Activated naive CD8-positive, alpha-beta T cell treated with anti-CD3 and anti-CD28 coated beads for 36 hours (primary cell): ENCODE results near the gene KRTAP20-2. TPM values are rescaled to one million over a fixed set of nuclear protein-coding genes. Genes with fewer than 3 reads are reported as not detected.

Experiments used
- DNase-seq: peaks from one replicate; pipeline ENCODE4 v3.0.0; 2021
- H3K27ac Mint-ChIP-seq: one replicate; pipeline ENCODE4 v1.8.0; 2022; ENCODE audit warnings: mild to moderate bottlenecking, moderate library complexity, mixed read lengths
- H3K27me3 Mint-ChIP-seq: one replicate; pipeline ENCODE4 v1.8.0; 2022; ENCODE audit warnings: mild to moderate bottlenecking, mixed read lengths
- H3K36me3 Mint-ChIP-seq: one replicate; pipeline ENCODE4 v1.8.0; 2021; ENCODE audit warnings: mild to moderate bottlenecking, mixed read lengths
- H3K4me1 Mint-ChIP-seq: one replicate; pipeline ENCODE4 v1.8.0; 2021; ENCODE audit warnings: mixed read lengths
- H3K4me3 Mint-ChIP-seq: one replicate; pipeline ENCODE4 v1.8.0; 2022; ENCODE audit warnings: mild to moderate bottlenecking, moderate library complexity, mixed read lengths
- H3K9me3 Mint-ChIP-seq: one replicate; pipeline ENCODE4 v1.8.0; 2022; ENCODE audit warnings: mixed read lengths
- total RNA-seq, 2 experiments: library from RNA; stranded (reverse); gene quantifications; one replicate each; pipeline ENCODE4 v1.2.3, GENCODE V29; 2021

Gene KRTAP20-2
- not detected for total RNA-seq

- DNase-seq: no peak
- Mint-ChIP-seq H3K36me3 (no peaks in the 10 kb centered on the region), H3K4me1 (no peaks in the 10 kb centered on the region), H3K27ac (no peak within 1 kb of the TSS), H3K9me3 (no peaks in the 10 kb centered on the region), H3K27me3 (no peaks in the 10 kb centered on the region), H3K4me3 (no peak within 1 kb of the TSS)
Observed at GRCh38 chr21:30634906-30635305, at the start of gene KRTAP20-2. Gene KRTAP20-2, plus strand, starts transcription at chr21:30635206. Its CDS starts 58 bp downstream, at chr21:30635264.

DNA sequence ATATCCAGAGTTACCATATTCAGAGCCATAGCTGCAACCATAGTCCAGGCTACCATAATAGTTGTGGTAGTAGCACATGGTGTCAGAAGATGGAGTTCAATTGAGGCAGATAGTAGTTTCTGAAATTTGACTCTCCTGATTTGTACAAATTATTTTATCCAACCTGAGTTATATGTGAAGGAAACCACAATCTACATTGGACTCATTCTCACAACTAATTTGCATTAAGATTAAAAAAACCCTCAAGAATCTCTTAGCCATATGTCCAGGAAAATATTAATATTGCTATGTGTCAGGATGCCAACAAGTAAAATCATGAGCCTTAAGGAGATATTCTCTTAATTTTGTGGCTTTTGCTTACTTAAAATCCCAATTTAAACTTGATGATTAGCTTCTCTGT is 44.7 kb upstream of the KRTAP20-2 start, which contains the start of gene KRTAP22-2:
KRTAP22-2 (minus strand) TSS at position 101 of the 400 bp plus-strand sequence.
- Mint-ChIP-seq H3K36me3 (no peaks in the 10 kb centered on the region), H3K27me3 (no peaks in the 10 kb centered on the region), H3K4me1 (peaks cover 2% of the 10 kb centered on the region), H3K9me3 (no peaks in the 10 kb centered on the region), H3K4me3 (no peak within 1 kb of the TSS), H3K27ac (no peak within 1 kb of the TSS)
- no peak for DNase-seq

- H3K4me3 Mint-ChIP-seq: no peak within 1 kb of the TSS
- H3K9me3 Mint-ChIP-seq: no peaks in the 10 kb centered on the region
- no peaks in the 10 kb centered on the region for H3K36me3 Mint-ChIP-seq
- DNase-seq: no peak
- no peaks in the 10 kb centered on the region for H3K27me3 Mint-ChIP-seq
- H3K27ac Mint-ChIP-seq: no peak within 1 kb of the TSS
- H3K4me1 Mint-ChIP-seq: peaks cover 2% of the 10 kb centered on the region
Observed at GRCh38 chr21:30592140-30592539, 42.9 kb upstream of the KRTAP20-2 start, which contains the start of gene KRTAP6-3. Gene KRTAP6-3, plus strand, starts transcription at chr21:30592440. Its CDS starts 6 bp downstream, at chr21:30592446.

- DNase-seq: no peak
- H3K4me1 Mint-ChIP-seq: no peaks in the 10 kb centered on the region
- H3K4me3 Mint-ChIP-seq: no peak within 1 kb of the TSS
- H3K27ac Mint-ChIP-seq: no peak within 1 kb of the TSS
- H3K36me3 Mint-ChIP-seq: no peaks in the 10 kb centered on the region
- H3K27me3 Mint-ChIP-seq: peaks cover 5% of the 10 kb centered on the region
- no peaks in the 10 kb centered on the region for H3K9me3 Mint-ChIP-seq
Observed at GRCh38 chr21:30598802-30599201, 36.2 kb upstream of the KRTAP20-2 start, which contains the start of gene KRTAP6-2. Gene KRTAP6-2, minus strand, starts transcription at chr21:30598902. Its CDS starts 28 bp downstream, at chr21:30598874.

GRCh38 chr21:30600787-30601186 is 34.2 kb upstream of the KRTAP20-2 start, which contains the start of gene KRTAP22-1:
Gene KRTAP22-1, plus strand, starts transcription at chr21:30601087.
- Mint-ChIP-seq H3K36me3 (no peaks in the 10 kb centered on the region), H3K27ac (no peak within 1 kb of the TSS), H3K4me1 (no peaks in the 10 kb centered on the region), H3K4me3 (no peak within 1 kb of the TSS), H3K9me3 (no peaks in the 10 kb centered on the region), H3K27me3 (peaks cover 5% of the 10 kb centered on the region)
- DNase-seq: no peak

- DNase-seq: no peak
- Mint-ChIP-seq H3K9me3 (peaks cover 2% of the 10 kb centered on the region), H3K27me3 (peaks cover 7% of the 10 kb centered on the region), H3K27ac (no peak overlapping the region), H3K36me3 (no peaks in the 10 kb centered on the region), H3K4me1 (no peaks in the 10 kb centered on the region), H3K4me3 (no peak overlapping the region)
Observed at GRCh38 chr21:30605968-30606367, 29.0 kb upstream of the KRTAP20-2 start.

DNA sequence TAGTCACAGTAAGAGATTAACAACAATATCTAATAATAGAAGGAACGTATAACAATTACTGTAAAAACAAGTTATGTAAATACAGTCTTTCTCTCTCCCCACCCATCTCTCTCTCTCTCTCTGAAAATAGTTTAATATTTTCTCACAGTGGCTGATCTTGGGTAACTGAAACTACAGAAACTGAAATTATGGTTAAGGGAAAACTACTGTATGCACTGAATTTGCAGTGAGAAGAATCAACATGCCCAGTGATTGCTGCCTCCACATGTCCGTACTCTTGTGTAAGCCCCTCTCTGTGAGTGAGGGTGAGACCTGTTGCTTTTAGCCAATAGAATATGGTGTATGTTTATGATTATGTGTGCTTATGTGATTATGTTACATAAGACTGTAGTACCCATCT is 22.9 kb upstream of the KRTAP20-2 start:
- Mint-ChIP-seq H3K4me1 (no peaks in the 10 kb centered on the region), H3K27me3 (peaks cover 2% of the 10 kb centered on the region), H3K4me3 (no peak overlapping the region), H3K36me3 (no peaks in the 10 kb centered on the region), H3K27ac (no peak overlapping the region), H3K9me3 (peaks cover 6% of the 10 kb centered on the region)
- DNase-seq: no peak

- DNase-seq: no peak
- no peaks in the 10 kb centered on the region for H3K36me3 Mint-ChIP-seq
- no peaks in the 10 kb centered on the region for H3K4me1 Mint-ChIP-seq
- no peak within 1 kb of the TSS for H3K4me3 Mint-ChIP-seq
- H3K27me3 Mint-ChIP-seq: no peaks in the 10 kb centered on the region
- peaks cover 6% of the 10 kb centered on the region for H3K9me3 Mint-ChIP-seq
- H3K27ac Mint-ChIP-seq: no peak within 1 kb of the TSS
Observed at GRCh38 chr21:30613836-30614235, 21.2 kb upstream of the KRTAP20-2 start, which contains the start of gene KRTAP6-1. Gene KRTAP6-1, minus strand, starts transcription at chr21:30613930. Its CDS starts 26 bp downstream, at chr21:30613904.

DNA sequence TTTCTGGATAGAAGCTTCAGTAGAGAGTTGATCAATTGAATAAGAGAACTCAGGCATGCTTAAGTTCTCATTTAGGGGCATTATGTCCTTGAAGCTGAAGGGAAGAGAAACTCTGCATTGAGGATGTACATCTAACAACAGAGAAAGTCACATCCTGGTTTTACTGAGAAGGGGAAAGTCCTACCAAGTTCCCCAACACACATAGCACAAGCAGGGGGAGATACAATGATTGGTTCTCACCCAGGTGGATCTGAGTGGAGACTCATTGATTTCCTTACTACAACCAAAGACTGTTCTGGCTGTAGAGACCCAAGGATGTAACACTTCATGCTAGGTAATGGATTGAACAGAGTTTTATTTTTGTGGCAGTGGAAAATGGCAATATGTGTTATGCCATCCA is 19.8 kb upstream of the KRTAP20-2 start:
- H3K9me3 Mint-ChIP-seq: peaks cover 6% of the 10 kb centered on the region
- no peak overlapping the region for H3K27ac Mint-ChIP-seq
- no peaks in the 10 kb centered on the region for H3K4me1 Mint-ChIP-seq
- DNase-seq: no peak
- no peak overlapping the region for H3K4me3 Mint-ChIP-seq
- H3K27me3 Mint-ChIP-seq: no peaks in the 10 kb centered on the region
- H3K36me3 Mint-ChIP-seq: no peaks in the 10 kb centered on the region

DNA sequence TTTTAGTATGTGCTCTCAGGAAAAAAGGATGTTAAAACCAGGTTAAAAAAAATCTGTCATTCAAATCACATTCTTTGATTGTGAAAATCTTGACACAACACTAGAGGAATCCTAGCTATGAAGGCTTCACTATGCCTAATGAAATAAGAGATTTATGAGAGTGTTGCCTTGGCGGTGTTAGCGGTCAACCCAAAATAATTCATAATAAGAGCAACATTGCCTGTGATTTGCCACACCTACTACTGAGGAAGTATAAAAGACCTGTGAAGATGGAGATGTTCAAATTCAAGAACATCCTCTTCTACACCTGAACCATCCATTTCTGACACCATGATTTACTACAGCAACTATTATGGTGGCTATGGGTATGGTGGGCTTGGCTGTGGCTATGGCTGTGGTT is 18.9 kb upstream of the KRTAP20-2 start, which contains the start of gene KRTAP20-1:
KRTAP20-1 (plus strand) TSS at position 301 of the 400 bp plus-strand sequence; CDS start at position 331, 30 bp downstream.
- no peak for DNase-seq
- no peaks in the 10 kb centered on the region for H3K27me3 Mint-ChIP-seq
- peaks cover 2% of the 10 kb centered on the region for H3K9me3 Mint-ChIP-seq
- no peak within 1 kb of the TSS for H3K27ac Mint-ChIP-seq
- no peaks in the 10 kb centered on the region for H3K36me3 Mint-ChIP-seq
- H3K4me3 Mint-ChIP-seq: no peak within 1 kb of the TSS
- H3K4me1 Mint-ChIP-seq: no peaks in the 10 kb centered on the region

DNA sequence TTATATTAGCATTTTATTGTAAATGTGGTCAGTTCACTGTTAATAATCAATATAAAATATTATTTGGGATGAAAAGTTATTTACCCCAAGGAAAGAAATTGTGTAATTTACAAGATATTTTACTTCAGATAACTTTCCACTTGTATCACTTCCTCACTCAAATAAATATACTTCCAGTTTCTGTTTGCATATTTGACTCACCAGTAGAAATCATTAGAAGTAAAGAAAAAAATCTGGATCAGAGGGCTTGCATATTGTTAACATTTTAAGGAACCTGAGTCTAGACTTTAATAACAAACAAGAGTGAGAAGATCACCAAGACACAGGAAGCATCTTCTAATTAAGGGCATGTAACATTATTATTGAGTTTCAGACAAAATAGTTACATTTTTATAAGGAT is 14.9 kb upstream of the KRTAP20-2 start:
- H3K27me3 Mint-ChIP-seq: peaks cover 3% of the 10 kb centered on the region
- H3K4me1 Mint-ChIP-seq: no peaks in the 10 kb centered on the region
- no peak for DNase-seq
- no peak overlapping the region for H3K27ac Mint-ChIP-seq
- no peaks in the 10 kb centered on the region for H3K9me3 Mint-ChIP-seq
- no peaks in the 10 kb centered on the region for H3K36me3 Mint-ChIP-seq
- no peak overlapping the region for H3K4me3 Mint-ChIP-seq

- no peak for DNase-seq
- H3K27me3 Mint-ChIP-seq: peaks cover 3% of the 10 kb centered on the region
- no peaks in the 10 kb centered on the region for H3K9me3 Mint-ChIP-seq
- no peak within 1 kb of the TSS for H3K27ac Mint-ChIP-seq
- H3K36me3 Mint-ChIP-seq: no peaks in the 10 kb centered on the region
- H3K4me3 Mint-ChIP-seq: no peak within 1 kb of the TSS
- no peaks in the 10 kb centered on the region for H3K4me1 Mint-ChIP-seq
Observed at GRCh38 chr21:30620522-30620921, 14.5 kb upstream of the KRTAP20-2 start, which contains the start of gene KRTAP20-4. Gene KRTAP20-4, plus strand, starts transcription at chr21:30620627.

GRCh38 chr21:30623362-30623761 is 11.6 kb upstream of the KRTAP20-2 start:
- Mint-ChIP-seq H3K27ac (no peak overlapping the region), H3K36me3 (no peaks in the 10 kb centered on the region), H3K9me3 (no peaks in the 10 kb centered on the region), H3K4me3 (no peak overlapping the region), H3K27me3 (peaks cover 3% of the 10 kb centered on the region), H3K4me1 (no peaks in the 10 kb centered on the region)
- no peak for DNase-seq

DNA sequence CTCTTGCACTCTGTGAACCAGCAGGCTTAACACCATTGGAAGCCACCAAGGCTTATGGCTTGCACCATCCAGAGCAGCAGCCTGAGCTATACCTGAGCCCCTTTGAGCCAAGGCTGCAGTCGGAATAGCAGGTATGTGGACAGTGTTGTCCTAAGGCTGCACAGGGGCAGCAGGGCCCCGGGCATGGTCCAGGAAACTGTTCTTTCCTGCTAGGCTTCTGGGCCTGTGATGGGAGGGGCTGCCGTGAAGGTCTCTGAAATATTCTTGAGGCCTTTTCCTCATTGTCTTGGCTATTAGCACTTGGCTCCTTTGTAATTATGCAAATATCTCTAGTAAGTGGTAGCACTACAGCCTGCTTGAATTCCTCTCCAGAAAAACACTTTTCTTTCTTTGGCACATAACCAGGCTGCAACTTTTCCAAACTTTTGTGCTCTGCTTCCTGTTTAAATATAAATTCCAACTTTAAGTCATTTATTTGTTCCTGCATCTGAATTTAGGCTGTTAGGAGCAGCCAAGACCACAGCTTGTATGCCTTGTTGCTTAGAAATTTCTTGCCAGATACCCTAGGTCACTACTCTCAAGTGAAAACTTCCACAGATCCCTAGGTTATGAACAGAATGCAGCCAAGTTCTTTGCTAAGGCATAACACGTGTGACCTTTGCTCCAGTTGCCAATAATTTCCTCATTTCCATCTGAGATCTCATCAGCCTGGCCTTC is 9.4 kb upstream of the KRTAP20-2 start:
- Mint-ChIP-seq H3K27me3 (peaks cover 8% of the 10 kb centered on the region), H3K9me3 (no peaks in the 10 kb centered on the region), H3K4me1 (no peaks in the 10 kb centered on the region), H3K4me3 (no peak overlapping the region), H3K27ac (no peak overlapping the region), H3K36me3 (no peaks in the 10 kb centered on the region)
- DNase-seq: no peak

- no peaks in the 10 kb centered on the region for H3K4me1 Mint-ChIP-seq
Observed at GRCh38 chr21:30628109-30628508, 6.9 kb upstream of the KRTAP20-2 start.

DNA sequence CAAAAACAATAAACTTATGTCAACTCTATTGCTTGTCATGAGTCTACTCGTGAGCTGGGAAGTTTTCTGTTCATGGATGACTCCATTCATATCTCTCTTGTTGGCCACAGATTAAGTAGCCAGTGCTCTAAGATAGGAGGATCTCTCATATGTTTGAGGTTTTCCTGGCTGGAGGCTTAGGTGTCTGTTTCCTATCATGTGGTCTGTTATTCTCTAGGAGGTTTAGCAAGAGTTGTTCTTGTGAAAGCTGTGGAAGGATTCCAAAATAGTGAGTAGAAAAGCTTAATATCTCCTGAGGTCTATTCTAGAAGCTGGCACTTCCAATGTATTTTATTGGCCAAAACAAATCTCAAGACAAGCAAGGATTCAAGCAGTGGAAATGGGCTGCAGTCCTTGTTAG is 5.8 kb upstream of the KRTAP20-2 start:
- Mint-ChIP-seq H3K4me3 (no peak overlapping the region), H3K4me1 (no peaks in the 10 kb centered on the region), H3K27me3 (peaks cover 8% of the 10 kb centered on the region), H3K9me3 (no peaks in the 10 kb centered on the region), H3K27ac (no peak overlapping the region), H3K36me3 (no peaks in the 10 kb centered on the region)
- no peak for DNase-seq

More at GRCh38 chr21:30628109-30628508, 6.9 kb upstream of the KRTAP20-2 start:
- Mint-ChIP-seq H3K9me3 (no peaks in the 10 kb centered on the region), H3K4me3 (no peak overlapping the region), H3K36me3 (no peaks in the 10 kb centered on the region), H3K27me3 (peaks cover 8% of the 10 kb centered on the region), H3K27ac (no peak overlapping the region)
- no peak for DNase-seq
